SKM-1 (cell line): ENCODE results near the gene MAL.
"Not testable (repeated sequence)": the region's sequence is repeated elsewhere in the genome, so short reads cannot be mapped to it uniquely, and the experiment has no call there.

Source experiments
- DNase-seq: peaks from one replicate; lab custom pipeline; 2025; ENCODE audit not compliant: unreplicated experiment; lab: John Stamatoyannopoulos, UW

Gene MAL

DNA sequence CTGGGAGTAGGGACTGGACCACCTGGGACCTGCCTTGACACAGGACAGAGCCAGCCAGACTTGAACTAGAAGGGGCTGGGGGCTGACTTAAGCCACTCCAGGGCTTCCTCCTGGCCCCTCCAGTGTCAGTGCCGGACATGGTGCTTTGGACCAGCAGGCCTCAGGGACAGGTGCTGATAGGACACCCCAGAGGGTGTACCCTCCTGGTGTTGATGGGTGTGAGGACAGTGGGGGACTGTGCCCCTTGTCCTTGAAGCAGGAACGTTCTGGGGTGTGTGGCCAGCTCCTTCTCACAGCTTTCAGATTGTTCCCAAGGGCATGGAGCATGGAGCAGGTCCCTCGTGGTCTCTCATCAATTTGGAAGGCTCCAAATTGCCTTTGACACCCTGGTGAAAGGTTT lies 6.8 kb downstream of the MAL start:
- no peak for DNase-seq

DNA sequence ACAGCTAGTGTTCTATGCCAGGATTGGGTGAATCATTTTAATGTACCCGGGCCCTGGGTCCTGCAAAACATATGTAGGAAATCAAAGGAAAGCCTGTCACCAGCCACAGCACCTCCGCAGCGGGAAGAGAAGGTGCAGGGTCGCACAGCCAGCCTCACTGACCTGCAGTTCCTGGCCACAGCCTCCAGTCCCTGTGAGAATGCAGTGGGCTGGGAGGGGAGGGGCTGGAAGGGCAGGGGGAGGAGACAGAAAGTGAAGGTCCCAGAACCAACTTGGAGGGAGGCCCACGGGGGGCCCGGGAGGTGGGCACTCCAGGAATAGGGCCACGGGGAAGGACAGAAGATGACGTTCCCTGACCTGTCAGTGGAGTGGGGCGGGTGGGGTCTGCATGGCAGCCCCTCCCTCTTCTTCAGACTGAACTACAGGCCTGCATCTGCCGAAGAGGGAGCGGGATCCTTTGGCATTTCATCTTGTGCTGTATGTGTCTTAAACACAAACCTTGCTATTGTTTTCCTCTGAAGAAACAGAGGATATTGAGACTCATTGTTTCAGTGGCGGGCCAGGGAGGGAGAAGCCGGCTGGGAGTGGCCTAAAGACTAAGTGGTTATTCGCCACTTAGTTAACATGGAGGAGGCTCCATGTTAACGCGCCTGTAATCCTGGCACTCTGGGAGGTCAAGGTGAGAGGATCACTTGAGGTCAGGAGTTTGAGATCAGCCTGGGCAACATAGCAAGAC lies 7.5 kb downstream of the MAL start:
- no peak for DNase-seq

DNA sequence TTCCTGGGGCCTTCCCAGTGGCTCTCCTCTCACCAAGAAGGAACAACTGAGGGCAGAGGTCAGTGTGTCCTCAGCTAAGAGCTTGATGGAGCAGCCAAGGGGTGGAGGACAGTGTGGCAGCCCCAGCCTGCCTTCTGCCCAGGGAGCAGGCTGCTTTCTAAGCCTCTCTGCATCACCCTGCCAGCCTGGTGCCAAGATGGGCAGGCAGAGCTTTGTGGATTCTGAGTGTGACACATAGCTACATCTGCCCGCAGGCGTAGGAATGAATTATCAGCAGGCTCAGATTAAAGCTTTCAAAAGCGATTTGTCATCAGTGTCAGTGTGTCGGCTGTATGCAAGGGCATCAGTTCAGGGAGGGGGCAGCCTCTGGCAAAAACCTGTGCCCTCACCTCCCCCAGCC lies 8.7 kb downstream of the MAL start:
- no peak for DNase-seq

DNA sequence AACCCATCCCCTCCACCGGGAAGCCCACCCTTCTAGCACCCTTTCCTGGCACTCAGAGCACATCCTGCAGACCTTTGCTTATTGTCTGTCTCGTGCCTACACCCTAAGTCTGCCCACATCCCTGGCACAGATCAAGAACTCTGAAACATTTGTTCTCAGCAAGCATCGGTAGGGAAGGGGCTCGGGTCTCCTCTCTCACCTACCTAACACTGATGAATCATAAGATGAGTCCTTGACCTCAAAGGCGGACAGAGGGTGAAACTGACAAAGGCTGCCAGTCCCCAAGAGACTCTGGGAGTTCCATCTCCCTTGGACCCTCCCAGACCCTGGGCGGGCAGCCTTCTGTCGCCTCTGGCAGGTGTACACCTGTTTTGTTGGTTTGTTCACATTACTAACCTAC lies 9.3 kb downstream of the MAL start:
- DNase-seq = no peak

DNA sequence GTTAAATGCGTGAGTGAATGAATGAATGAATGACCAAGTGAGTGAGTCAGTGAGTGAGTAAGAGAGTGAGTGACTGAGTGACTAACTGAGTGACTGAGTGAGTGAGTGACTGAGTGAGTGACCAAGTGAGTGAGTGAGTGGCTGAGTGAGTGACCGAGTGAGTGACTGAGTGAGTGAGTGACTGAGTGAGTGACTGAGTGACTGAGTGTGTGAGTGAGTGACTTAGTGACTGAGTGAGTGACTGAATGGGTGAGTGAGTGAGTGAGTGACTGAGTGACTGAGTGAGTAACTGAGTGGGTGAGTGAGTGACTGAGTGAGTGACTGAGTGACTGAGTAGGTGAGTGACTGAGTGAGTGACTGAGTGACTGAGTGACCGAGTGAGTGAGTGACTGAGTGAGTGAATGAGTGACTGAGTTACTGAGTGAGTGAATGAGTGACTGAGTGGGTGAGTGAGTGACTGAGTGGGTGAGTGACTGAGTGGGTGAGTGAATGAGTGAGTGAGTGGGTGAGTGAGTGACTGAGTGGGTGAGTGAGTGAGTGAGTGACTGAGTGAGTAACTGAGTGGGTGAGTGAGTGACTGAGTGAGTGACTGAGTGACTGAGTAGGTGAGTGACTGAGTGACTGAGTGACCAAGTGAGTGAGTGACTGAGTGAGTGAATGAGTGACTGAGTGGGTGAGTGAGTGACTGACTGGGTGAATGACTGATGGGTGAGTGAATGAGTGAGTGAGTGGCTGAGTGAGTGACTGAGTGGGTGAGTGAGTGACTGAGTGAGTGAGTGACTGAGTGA lies 11.3 kb downstream of the MAL start:
- no peak for DNase-seq

DNA sequence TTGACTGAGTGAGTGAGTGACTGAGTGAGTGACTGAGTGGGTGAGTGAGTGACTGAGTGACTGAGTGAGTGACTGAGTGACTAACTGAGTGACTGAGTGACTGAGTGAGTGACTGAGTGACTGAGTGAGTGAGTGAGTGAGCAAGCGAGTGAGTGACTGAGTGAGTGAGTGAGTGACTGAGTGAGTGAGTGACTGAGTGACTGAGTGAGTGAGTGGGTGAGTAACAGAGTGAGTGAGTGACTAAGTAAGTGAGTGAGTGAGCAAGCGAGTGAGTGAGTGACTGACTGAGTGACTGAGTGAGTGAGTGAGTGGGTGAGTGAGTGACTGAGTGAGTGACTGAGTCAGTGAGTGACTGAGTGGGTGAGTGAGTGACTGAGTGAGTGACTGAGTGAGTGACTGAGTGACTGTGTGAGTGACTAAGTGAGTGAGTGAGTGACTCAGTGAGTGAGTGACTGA lies 11.9 kb downstream of the MAL start:
- no peak for DNase-seq

DNA sequence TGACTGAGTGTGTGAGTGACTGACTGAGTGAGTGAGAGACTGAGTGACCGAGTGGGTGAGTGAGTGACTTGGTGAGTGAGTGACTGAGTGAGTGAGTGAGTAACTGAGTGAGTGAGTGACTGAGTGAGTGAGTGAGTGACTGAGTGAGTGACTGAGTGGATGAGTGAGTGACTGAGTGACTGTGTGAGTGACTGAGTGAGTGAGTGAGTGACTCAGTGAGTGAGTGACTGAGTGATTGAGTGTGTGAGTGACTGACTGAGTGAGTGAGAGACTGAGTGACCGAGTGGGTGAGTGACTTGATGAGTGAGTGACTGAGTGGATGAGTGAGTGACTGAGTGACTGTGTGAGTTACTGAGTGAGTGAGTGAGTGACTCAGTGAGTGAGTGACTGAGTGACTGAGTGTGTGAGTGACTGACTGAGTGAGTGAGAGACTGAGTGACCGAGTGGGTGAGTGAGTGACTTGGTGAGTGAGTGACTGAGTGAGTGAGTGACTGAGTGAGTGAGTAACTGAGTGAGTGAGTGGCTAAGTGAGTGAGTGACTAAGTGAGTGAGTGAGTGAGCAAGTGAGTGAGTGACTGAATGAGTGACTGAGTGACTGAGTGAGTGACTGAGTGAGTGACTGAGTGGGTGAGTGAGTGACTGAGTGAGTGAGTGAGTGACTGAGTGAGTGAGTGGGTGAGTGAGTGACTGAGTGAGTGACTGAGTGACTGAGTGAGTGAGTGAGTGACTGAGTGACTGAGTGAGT lies 12.5 kb downstream of the MAL start:
- not testable (repeated sequence) for DNase-seq

DNA sequence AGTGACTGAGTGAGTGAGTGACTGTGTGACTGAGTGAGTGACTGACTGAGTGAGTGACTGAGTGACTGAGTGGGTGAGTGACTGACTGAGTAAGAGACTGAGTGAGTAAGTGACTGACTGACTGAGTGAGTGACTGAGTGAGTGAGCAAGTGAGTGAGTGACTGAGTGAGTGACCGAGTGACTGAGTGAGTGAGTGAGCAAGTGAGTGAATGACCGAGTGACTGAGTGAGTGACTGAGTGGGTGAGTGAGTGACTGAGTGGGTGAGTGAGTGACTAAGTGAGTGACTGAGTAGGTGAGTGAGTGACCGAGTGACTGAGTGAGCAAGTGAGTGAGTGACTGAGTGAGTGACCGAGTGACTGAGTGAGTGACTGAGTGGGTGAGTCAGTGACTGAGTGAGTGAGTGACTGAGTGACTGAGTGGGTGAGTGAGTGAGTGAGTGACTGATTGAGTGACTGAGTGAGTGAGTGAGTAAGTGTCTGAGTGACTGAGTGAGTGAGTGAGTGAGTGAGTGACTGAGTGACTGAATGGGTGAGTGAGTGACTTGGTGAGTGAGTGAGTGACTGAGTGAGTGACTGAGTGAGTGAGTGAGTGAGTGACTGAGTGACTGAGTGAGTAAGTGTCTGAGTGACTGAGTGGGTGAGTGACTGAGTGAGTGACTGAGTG lies 13.3 kb downstream of the MAL start:
- DNase-seq = no peak

DNA sequence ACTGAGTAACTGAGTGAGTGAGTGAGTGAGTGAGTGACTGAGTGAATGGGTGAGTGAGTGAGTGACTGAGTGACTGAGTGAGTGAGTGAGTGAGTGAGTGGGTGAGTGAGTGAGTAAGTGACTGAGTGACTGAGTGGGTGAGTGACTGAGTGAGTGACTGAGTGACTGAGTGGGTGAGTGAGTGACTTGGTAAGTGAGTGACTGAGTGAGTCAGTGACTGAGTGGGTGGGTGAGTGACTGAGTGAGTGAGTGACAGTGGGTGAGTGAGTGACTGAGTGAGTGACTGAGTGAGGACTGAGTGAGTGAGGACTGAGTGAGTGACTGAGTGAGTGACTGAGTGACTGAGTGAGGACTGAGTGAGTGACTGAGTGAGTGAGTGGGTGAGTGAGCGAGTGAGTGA lies 13.9 kb downstream of the MAL start:
- no peak for DNase-seq

DNA sequence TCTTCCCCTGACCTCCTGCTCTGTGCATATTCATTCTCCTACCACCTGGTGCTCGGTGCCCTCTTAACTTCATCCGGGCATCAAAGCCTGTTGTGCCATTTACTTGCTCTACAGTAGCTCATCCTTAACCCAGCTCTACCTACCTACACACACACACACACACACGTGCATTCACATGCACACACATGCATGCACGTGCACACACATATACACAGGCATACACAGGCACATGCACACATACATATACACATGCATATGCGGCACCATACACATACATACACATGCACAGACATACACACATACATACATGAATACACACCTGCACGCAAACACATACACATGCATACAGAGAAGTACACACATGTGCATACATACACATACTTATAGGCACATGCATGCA lies 14.5 kb downstream of the MAL start:
- DNase-seq = no peak

DNA sequence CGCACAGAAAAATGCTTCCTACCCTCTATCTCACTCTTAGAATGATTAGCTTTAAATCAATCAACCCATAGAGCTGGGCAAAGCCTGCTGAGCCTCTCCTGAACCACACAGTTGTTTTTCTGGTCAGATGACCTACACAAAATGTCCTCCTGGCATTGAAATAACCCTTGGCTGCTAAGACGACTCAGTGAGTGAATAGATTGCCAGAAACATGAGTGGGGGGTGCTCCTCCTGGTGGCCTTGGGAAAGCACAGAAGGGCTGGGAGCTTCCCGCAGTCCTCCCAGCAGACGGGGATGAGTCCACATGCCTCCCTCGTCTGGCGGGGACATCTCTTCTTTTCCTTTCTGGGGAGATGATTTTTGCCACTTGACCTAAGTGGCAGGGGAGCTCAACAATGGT lies 14.9 kb downstream of the MAL start:
- no peak for DNase-seq

DNA sequence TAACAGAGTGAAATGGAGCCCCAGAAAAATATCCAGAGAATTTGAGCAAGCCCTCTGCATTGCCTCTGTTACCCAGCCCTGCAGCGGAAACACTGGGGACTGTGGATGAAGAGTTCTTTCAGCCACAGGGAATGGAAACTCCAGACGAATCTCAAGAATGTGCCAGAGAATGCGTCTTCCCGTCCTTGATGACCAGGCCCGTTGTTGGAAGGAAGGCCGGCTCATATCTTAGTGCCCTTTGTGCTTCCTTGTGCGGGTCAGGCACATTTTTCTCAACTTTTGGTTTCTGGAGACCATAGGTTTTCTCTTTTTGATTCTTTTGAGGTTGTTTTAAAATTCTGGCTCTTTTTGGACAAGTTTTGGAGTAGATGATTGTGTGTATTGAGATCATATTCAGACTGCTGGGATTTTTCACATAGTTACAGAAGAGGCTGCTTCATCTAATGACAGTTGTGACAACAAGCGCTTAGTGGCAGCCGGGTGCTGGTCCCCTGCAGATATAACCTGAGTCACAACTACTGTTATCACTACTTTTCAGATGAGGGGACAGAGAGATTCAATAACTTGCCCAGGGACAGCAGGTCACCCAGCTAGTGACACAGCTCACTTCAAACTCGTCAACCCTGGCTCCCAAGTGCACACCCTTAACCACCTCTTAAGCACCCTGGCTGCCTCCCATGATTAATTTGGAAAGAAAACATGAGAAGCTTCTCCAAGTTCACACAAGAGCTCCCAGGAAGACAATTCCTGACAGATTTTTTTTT lies 15.7 kb downstream of the MAL start:
- no peak for DNase-seq

DNA sequence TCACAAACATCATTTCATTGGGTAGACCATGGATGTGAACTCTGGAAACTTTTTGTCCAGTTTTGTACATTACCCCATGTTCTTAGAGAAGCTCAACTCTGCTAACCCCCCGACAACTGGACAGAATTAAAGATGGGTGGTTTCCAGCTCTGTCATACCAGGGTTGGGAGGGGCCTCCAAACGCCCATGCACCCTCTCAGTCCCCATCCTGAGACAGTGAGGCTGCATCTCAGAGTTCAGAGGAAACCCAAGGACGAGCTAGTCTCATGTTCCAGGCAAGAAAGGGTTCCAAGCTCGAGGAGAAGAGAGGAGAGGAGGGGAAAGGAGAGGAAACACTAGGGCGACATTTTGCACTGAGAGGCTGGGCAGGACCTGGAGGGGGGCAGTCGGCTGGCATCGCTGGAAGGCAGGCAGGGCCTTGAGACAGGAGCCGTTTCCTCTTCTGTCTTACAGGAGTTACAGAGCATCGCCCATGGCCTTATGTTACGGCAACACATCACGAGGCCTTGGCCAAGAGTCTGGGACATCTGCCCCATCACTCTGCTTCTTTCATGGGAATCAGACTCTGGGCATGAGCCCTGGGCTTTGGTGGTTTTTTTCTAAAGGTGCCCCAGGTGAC lies 16.4 kb downstream of the MAL start:
- DNase-seq = no peak

DNA sequence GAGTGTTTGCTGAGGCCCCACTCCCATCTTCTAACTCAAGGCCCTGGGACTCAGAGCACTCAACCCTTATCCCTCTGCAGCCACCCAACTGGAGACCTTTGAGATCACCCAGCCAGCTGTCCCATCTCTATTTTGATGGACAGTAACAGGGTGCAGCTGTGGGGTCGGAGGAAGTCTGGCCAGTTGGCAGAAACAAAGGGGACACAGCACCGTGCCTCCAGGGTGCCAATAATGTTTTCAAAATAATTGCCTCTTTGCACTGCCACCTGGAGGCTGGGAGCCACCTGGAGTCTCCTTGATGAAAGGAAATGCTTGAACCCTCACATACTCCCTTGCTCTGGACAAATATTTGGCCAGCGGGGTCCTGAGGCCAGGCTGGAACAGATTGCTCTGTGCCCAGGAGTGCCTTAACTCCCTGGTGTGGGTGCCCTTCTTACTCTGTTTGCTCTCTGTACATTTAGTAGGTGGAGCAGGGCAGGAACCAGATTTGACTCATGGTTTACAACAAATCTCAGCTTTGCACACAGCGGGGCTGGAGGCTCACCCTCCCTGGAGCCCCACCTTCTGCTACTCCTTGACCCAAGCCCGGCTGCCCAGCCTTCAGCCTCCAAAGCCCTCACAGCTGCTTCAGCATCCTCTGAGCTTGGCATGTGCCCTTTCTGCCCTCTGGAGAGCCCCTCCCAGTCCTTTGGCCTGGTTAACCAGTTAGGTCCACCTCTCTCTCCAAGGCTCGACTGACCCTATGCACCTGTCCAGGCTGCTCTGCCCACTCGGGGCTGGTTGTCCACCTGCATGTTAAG lies 17.2 kb downstream of the MAL start:
- no peak for DNase-seq

DNA sequence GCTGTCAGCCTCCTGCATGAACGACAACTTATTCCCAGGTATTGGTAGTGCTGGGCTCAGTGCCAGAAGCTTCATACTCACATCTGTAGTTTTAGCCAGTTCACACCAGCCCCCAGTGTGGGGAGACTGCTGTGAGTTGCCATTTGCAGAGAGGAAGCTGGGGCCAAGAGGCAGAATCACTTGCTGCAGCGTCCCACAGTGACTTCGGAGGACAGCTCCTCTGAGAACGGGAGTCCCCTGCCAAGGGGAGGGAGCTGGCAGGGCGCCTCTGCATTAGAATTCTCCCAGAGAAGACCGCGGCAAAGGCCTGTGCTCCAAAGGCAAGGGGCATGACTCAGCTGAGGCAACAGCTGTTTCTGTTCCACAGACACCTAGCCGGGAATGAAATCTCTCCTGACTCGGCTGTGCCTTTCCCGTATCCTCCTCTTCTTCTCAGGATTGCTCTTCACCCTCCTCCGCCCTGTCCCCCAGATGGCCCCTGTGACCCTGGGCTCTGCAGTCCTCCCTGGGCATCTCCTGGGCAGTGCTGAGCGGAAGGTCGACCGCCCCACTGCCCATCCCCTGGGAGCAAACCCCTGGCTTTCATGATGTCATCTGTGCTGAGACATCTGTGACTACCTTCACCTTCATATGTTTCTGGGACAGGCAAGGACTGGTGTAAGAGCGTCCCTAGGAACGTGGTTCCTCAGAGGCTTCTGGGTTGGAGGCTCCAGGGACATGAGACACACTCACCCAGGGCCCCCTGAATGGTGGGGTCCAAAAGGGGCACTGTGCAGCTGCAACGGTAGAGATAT lies 18.0 kb downstream of the MAL start:
- DNase-seq = no peak

DNA sequence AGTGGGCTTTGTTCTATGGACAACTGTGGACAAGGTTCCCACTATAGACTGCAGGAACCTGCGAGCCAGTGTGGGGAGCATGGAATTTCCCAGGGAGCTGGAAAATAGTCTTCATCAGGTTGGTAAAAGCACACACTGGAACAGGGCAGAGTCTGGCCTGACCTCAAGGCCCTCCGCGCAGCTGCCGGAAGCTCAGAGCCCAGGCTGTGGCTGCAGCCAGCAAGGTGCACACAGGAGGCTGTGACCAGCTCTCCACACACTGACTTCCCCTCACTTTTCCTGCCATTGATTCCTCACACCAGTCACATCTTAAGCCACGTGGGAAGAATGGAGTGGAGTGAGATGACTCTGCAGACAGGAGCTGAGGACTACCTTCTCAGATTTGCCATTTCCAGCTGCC lies 19.1 kb downstream of the MAL start:
- no peak for DNase-seq

DNA sequence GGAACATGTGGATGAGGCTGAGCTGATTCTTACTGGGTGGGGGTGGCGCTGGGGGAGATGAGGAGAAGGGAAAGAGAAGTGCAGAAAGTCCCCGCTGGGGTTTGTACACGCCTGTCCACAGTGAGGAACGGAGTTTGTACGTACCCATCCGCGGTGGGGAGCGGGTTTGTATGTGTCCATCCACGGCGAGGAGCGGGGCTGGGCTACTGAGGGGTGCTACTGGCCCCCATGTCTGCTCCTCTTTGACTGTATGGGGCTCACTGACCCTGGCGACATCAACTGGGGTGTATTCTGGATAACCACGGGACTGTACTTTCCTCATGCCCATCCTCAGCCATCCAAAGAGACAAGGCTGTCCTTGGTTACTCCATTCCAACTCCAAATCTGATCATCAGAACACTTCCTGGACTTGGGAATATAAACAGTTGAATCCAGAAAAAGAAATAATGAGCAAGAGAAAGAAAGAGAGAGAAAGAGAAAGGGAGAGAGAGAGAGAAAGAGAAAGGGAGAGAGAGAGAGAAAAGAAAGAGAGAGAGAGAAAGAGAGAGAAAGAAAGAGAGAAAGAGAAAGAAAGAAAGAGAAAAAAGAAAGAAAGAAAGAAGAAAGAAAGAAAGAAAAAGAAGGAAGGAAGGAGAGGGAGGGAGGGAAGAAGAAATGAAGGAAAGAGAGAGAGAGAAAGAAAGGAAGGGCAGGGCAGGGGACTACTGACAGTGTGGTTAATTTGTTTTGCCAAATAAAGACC lies 21.0 kb downstream of the MAL start:
- DNase-seq = no peak
